Right lobe of liver (tissue), 6 donors: ENCODE data around the gene TBC1D25. TPM values are rescaled to one million over a fixed set of nuclear protein-coding genes. Genes with fewer than 3 reads are reported as not detected.
A peak's percentile ranks its signal among the peaks of the same experiment; 100 is the strongest.

ENCODE experiments used
- ATAC-seq, 4 donors: fragments of 200-7000 bp; cut with Tn5 transposase; one replicate each; pipeline ENCODE4 v1.9.1; 2020; ENCODE audit warnings: mild to moderate bottlenecking in 4 of 4, moderate library complexity in 4 of 4
- DNase-seq, 3 donors: peaks; one replicate each; pipeline ENCODE4 v3.0.0-alpha.2; 2020
- H3K27ac ChIP-seq, 3 donors: fragments of 200-600 bp; one replicate each; pipeline ENCODE4 v1.8.0; 2022
- H3K27me3 ChIP-seq, 2 donors: fragments of 200-600 bp; one replicate each; pipeline ENCODE4 v1.8.0; 2022
- H3K36me3 ChIP-seq, 4 donors: fragments of 200-600 bp; sonication (generic) in 1 of 4; one replicate each; pipeline versions ENCODE4 v1.5.1 to v1.8.0; 2017 to 2022; ENCODE audit warnings: control low read depth in 1 of 4
- H3K4me1 ChIP-seq, 4 donors: fragments of 200-600 bp; sonication (generic) in 1 of 4; one replicate each; pipeline versions ENCODE4 v1.5.1 to v1.8.0; 2017 to 2022; ENCODE audit warnings: control low read depth in 1 of 4
- H3K4me3 ChIP-seq, 3 donors: fragments of 200-600 bp; one replicate each; pipeline ENCODE4 v1.8.0; 2022
- H3K9me3 ChIP-seq, 4 donors: fragments of 200-600 bp; sonication (generic) in 1 of 4; one replicate each; pipeline versions ENCODE4 v1.5.1 to v1.8.0; 2017 to 2022; ENCODE audit warnings: control low read depth in 1 of 4
- POLR2A ChIP-seq: fragments of 450-650 bp; IDR thresholded peaks from one replicate; pipeline ENCODE4 v1.6.1; 2017; ENCODE audit warnings: antibody characterized with exemption, mild to moderate bottlenecking
- WGBS: methylation state at CpG from one replicate; pipeline ENCODE4 v1.1.6; 2018; ENCODE audit warnings: low coverage, low lambda C conversion rate; ENCODE audit not compliant: insufficient coverage; ENCODE audit errors: missing lambda C conversion rate; 5-methylcytosine and 5-hydroxymethylcytosine counted together
- intact Hi-C, 2 donors: fragments of 100-400 bp; cut with DNase I; formaldehyde crosslinking; loops; one replicate each; pipeline versions ENCODE4 v1.11.2 to v1.14.1; 2022
- total RNA-seq, 6 experiments: library from RNA; depleted of rRNA in 2 of 6; stranded (reverse); fragments of >200 nt in 2 of 6; fragmentation: NEBNext Ultra II Directional in 3 of 6; extraction: Animal tissue kit (Norgen Biotek cat#: 25700) in 3 of 6; gene quantifications; one replicate each; pipeline versions ENCODE4 v1.1.0 to v1.2.4, GENCODE V29; 2016 to 2023
- TF ChIP-seq, protein P1 (sequence below), 4 donors: fragments of 200-600 bp in 3 of 4; fragments of 450-650 bp in 1 of 4; IDR thresholded peaks; one replicate each; pipeline versions ENCODE4 v1.5.1 to v1.8.0; 2016 to 2022; ENCODE audit warnings: antibody characterized with exemption in 4 of 4, mild to moderate bottlenecking in 2 of 4
- donor health status: DM: no; HTN: yes; CAD: no.
- donor health status: DM: no; HTN: no; CAD: no.
- donor health status: DM: no; HTN: no; CAD: no.
- donor health status: DM: no; HTN: yes; CAD: no.
- donor health status: DM: no; HTN: yes; CAD: no.

TBC1D25 gene
- total RNA-seq, 6 experiments from 2014 or later: 4.3 to 7.5 (median 5.6) TPM

- Histone ChIP-seq H3K36me3 (no peaks in the 10 kb centered on the region), H3K4me1 (peaks cover 0 to 4% (median 0%) of the 10 kb centered on the region in 4 donors), H3K27ac (peak overlapping the region; percentile 67 to 78 (median 69)), H3K27me3 (no peaks in the 10 kb centered on the region), H3K9me3 (no peaks in the 10 kb centered on the region), H3K4me3 (no peak overlapping the region)
- intact Hi-C loops: no loop called here
- WGBS: 72% methylated on average over 20 of the region's 23 CpGs
- ATAC-seq (no peak), DNase-seq (peak in 1 of 3 donors; percentile 55)
- no peak for TF ChIP-seq POLR2A
- TF ChIP-seq, protein P1, sequence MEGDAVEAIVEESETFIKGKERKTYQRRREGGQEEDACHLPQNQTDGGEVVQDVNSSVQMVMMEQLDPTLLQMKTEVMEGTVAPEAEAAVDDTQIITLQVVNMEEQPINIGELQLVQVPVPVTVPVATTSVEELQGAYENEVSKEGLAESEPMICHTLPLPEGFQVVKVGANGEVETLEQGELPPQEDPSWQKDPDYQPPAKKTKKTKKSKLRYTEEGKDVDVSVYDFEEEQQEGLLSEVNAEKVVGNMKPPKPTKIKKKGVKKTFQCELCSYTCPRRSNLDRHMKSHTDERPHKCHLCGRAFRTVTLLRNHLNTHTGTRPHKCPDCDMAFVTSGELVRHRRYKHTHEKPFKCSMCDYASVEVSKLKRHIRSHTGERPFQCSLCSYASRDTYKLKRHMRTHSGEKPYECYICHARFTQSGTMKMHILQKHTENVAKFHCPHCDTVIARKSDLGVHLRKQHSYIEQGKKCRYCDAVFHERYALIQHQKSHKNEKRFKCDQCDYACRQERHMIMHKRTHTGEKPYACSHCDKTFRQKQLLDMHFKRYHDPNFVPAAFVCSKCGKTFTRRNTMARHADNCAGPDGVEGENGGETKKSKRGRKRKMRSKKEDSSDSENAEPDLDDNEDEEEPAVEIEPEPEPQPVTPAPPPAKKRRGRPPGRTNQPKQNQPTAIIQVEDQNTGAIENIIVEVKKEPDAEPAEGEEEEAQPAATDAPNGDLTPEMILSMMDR (IDR thresholded peaks at IDR 0.05): no peak
These were observed 721 bp upstream of the TBC1D25 start for GRCh38 chrX:48538641-48539344.

GRCh38 chrX:48540028-48540375 lies 488 bp downstream of the TBC1D25 start:
- TF ChIP-seq, protein P1 (IDR thresholded peaks at IDR 0.05): no peak
- TF ChIP-seq POLR2A: no peak
- Histone ChIP-seq H3K4me3 (peak overlapping the region; percentile 53 to 72 (median 69)), H3K27me3 (no peaks in the 10 kb centered on the region), H3K9me3 (no peaks in the 10 kb centered on the region), H3K4me1 (peaks cover 0 to 4% (median 0%) of the 10 kb centered on the region in 4 donors), H3K36me3 (peaks cover 0 to 5% (median 0%) of the 10 kb centered on the region in 4 donors), H3K27ac (peak overlapping the region; percentile 65 to 84 (median 73))
- intact Hi-C loops: no loop called here
- ATAC-seq (peak; percentile 47 to 65 (median 54)), DNase-seq (no peak)
- WGBS: 34% methylated on average over 11 of the region's 12 CpGs

DNA sequence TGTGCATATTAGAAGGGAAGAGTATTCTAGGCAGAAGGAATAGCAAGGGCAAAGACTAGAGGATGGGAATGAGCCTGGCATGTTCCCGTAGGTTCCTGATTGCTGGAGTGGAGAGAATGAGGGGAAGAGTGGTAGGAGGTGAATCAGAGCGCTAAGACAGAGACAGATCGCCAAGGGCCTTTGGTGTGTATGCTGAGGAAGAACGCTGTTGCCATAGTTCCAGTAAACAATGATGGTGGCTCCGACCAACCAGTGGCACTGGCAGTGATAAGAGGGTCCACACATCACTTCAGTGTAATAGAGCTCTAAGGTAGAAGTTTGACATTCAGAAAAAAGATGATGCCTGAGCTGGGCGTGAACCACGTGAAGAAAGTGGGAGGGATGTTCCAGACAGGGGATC lies 966 bp downstream of the TBC1D25 start:
- Histone ChIP-seq H3K36me3 (peaks cover 0 to 5% (median 0%) of the 10 kb centered on the region in 4 donors), H3K4me3 (peak overlapping the region in 1 of 3 donors; percentile 69), H3K27me3 (no peaks in the 10 kb centered on the region), H3K9me3 (no peaks in the 10 kb centered on the region), H3K4me1 (peaks cover 0 to 4% (median 0%) of the 10 kb centered on the region in 4 donors), H3K27ac (peak overlapping the region in 1 of 3 donors; percentile 73)
- intact Hi-C loops: no loop called here
- WGBS: 84% methylated on average over 4 of the region's 7 CpGs
- TF ChIP-seq, protein P1 (IDR thresholded peaks at IDR 0.05): no peak
- TF ChIP-seq POLR2A: no peak
- DNase-seq: no peak
- ATAC-seq: no peak

GRCh38 chrX:48541140-48541814 lies 1.8 kb downstream of the TBC1D25 start:
- DNase-seq: no peak
- Histone ChIP-seq H3K36me3 (peaks cover 0 to 5% (median 0%) of the 10 kb centered on the region in 4 donors), H3K4me1 (peaks cover 0 to 4% (median 0%) of the 10 kb centered on the region in 4 donors), H3K27me3 (no peaks in the 10 kb centered on the region), H3K9me3 (no peaks in the 10 kb centered on the region), H3K27ac (no peak overlapping the region), H3K4me3 (no peak overlapping the region)
- WGBS: 46% methylated on average over 5 of the region's 10 CpGs
- ATAC-seq: no peak
- TF ChIP-seq, protein P1 (IDR thresholded peaks at IDR 0.05): no peak
- TF ChIP-seq POLR2A: no peak
- intact Hi-C loops: no loop called here
